ENCODE results near the gene PRPF18.

PRPF18 gene

GRCh38 chr10:13671904-13672303 lies 85.1 kb downstream of the PRPF18 start:
- DNase-seq: no peak

- DNase-seq: no peak
Measured at GRCh38 chr10:13672548-13672947, 85.8 kb downstream of the PRPF18 start.

- no peak for DNase-seq
Measured at GRCh38 chr10:13673156-13673555, 86.4 kb downstream of the PRPF18 start.

- DNase-seq: no peak
Measured at GRCh38 chr10:13674645-13675588, 88.2 kb downstream of the PRPF18 start.

GRCh38 chr10:13678101-13678843 lies 91.5 kb downstream of the PRPF18 start:
- DNase-seq: no peak
